GM13976 (cell line): Measurements from ENCODE around the gene UGT2A3.

Source experiments
- DNase-seq: peaks from one replicate; pipeline ENCODE4 v3.0.0; 2012; ENCODE audit warnings: low spot score
- CTCF ChIP-seq: IDR thresholded peaks from 2 replicates; pipeline ENCODE4 v1.5.1; 2012; ENCODE audit warnings: borderline replicate concordance, mild to moderate bottlenecking; ENCODE audit not compliant: insufficient read depth; ENCODE audit errors: extremely low read depth, missing control alignments, control extremely low read depth
- in situ Hi-C: fragments of 300-500 bp; cut with MboI; formaldehyde crosslinking; loops from one replicate; pipeline ENCODE4 v1.12.0; 2022; ENCODE audit warnings: low sequenced_read_pairs, mixed read lengths, inconsistent platforms; ENCODE audit not compliant: unreplicated experiment

UGT2A3 gene

GRCh38 chr4:68905598-68905938 is 46.0 kb downstream of the UGT2A3 start:
- in situ Hi-C loops, result no loop called here
- TF ChIP-seq CTCF, result no peak
- DNase-seq, result no peak

GRCh38 chr4:68904786-68905185 is 46.8 kb downstream of the UGT2A3 start:
- in situ Hi-C loops, result no loop called here
- DNase-seq, result no peak
- peak; percentile 13 for TF ChIP-seq CTCF

- DNase-seq, result no peak
- no peak for TF ChIP-seq CTCF
- in situ Hi-C loops, result no loop called here
Observed at GRCh38 chr4:68896749-68897148, 54.9 kb downstream of the UGT2A3 start.

GRCh38 chr4:68895561-68896198 is 55.9 kb downstream of the UGT2A3 start:
- TF ChIP-seq CTCF, result no peak
- no peak for DNase-seq

GRCh38 chr4:68892861-68893260 is 58.7 kb downstream of the UGT2A3 start:
- no peak for TF ChIP-seq CTCF
- no peak for DNase-seq
- in situ Hi-C loops, result no loop called here

More at GRCh38 chr4:68895561-68896198, 55.9 kb downstream of the UGT2A3 start:
- in situ Hi-C loops, result no loop called here

- TF ChIP-seq CTCF, result no peak
- in situ Hi-C loops, result no loop called here
- no peak for DNase-seq
Observed at GRCh38 chr4:68891678-68892077, 59.9 kb downstream of the UGT2A3 start.

GRCh38 chr4:68885545-68885944 is 66.1 kb downstream of the UGT2A3 start:
- no peak for DNase-seq
- no peak for TF ChIP-seq CTCF
- in situ Hi-C loops, result no loop called here
